ENCODE results near the gene ABCB8. TPM values are rescaled to one million over a fixed set of nuclear protein-coding genes. Genes with fewer than 3 reads are reported as not detected.

Gene ABCB8
- total and polyA plus RNA-seq, 9 of the 15 experiments (the other 6 are each of a cell fraction or from before 2014, with no cell fraction given): 7.6 to 106 (median 36.3) TPM

DNA sequence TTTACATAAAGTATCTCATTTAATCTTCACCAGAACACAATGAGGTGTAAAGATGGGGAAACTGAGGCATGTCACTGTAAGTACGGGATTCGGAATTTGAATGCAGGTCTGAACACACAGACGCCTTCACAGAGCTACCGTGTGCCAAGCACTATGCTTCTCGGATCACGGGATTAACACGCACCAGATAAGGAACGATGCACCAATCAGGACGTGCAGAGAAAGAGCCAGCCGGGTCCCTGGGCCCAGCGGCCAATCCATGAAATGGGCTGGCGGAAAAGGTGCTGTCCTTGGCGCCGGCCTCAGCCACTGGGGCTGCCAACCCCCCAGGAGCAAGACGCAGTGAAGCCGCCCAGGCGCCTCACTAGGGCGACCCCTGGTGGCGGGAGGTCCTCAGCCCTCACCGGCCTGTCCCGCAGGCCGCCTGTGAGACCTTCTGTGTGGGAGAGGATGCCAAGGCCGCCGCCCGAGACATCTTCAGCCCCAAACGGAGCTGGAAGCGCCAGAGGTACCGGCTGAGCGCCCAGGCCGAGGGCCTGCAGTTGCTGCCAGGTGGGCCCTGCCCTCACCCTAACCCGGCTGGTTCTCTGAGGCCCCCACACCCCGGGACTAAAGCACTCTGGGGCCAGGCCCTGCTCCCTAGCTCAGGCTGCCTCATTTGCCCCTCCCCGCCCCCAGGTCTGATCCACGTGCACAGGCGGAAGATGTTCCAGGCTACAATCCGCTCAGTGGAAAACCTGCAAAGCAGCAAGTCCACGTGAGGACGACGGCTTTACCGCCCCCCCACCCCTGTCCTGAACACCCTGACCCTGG is 19.5 kb upstream of the ABCB8 start (continued):
- TF ChIP-seq ELF4 (CRISPR knock-in tag; IDR thresholded peaks at IDR 0.05) (no peak), MYNN (IDR thresholded peaks at IDR 0.05) (peak; percentile 93), MYNN (CRISPR knock-in tag; IDR thresholded peaks at IDR 0.05) (no peak), NELFE (IDR thresholded peaks at IDR 0.05; ENCODE audit: insufficient read depth, insufficient read length) (no peak), DLX4 (CRISPR knock-in tag; IDR thresholded peaks at IDR 0.05) (no peak), RBM17 (IDR thresholded peaks at IDR 0.05; ENCODE audit: borderline replicate concordance, low read depth, low read length) (no peak), CBFA2T3 (IDR thresholded peaks at IDR 0.05) (no peak), MCM2 (IDR thresholded peaks at IDR 0.05; ENCODE audit: low read depth) (no peak), FOXO4 (CRISPR knock-in tag; IDR thresholded peaks at IDR 0.05) (0 out of 2 replicates have a peak, but pooled peaks have one; percentile 42), TCF7L2 (IDR thresholded peaks at IDR 0.05; ENCODE audit: low read depth, low read length) (0 out of 2 replicates have a peak, but pooled peaks have one; percentile 20), DMBX1 (CRISPR knock-in tag; IDR thresholded peaks at IDR 0.05; ENCODE audit: borderline replicate concordance) (peak; percentile 69)
- TF ChIP-seq, protein P1, sequence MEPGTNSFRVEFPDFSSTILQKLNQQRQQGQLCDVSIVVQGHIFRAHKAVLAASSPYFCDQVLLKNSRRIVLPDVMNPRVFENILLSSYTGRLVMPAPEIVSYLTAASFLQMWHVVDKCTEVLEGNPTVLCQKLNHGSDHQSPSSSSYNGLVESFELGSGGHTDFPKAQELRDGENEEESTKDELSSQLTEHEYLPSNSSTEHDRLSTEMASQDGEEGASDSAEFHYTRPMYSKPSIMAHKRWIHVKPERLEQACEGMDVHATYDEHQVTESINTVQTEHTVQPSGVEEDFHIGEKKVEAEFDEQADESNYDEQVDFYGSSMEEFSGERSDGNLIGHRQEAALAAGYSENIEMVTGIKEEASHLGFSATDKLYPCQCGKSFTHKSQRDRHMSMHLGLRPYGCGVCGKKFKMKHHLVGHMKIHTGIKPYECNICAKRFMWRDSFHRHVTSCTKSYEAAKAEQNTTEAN (CRISPR knock-in tag; IDR thresholded peaks at IDR 0.05): no peak
- TF ChIP-seq, protein P2, sequence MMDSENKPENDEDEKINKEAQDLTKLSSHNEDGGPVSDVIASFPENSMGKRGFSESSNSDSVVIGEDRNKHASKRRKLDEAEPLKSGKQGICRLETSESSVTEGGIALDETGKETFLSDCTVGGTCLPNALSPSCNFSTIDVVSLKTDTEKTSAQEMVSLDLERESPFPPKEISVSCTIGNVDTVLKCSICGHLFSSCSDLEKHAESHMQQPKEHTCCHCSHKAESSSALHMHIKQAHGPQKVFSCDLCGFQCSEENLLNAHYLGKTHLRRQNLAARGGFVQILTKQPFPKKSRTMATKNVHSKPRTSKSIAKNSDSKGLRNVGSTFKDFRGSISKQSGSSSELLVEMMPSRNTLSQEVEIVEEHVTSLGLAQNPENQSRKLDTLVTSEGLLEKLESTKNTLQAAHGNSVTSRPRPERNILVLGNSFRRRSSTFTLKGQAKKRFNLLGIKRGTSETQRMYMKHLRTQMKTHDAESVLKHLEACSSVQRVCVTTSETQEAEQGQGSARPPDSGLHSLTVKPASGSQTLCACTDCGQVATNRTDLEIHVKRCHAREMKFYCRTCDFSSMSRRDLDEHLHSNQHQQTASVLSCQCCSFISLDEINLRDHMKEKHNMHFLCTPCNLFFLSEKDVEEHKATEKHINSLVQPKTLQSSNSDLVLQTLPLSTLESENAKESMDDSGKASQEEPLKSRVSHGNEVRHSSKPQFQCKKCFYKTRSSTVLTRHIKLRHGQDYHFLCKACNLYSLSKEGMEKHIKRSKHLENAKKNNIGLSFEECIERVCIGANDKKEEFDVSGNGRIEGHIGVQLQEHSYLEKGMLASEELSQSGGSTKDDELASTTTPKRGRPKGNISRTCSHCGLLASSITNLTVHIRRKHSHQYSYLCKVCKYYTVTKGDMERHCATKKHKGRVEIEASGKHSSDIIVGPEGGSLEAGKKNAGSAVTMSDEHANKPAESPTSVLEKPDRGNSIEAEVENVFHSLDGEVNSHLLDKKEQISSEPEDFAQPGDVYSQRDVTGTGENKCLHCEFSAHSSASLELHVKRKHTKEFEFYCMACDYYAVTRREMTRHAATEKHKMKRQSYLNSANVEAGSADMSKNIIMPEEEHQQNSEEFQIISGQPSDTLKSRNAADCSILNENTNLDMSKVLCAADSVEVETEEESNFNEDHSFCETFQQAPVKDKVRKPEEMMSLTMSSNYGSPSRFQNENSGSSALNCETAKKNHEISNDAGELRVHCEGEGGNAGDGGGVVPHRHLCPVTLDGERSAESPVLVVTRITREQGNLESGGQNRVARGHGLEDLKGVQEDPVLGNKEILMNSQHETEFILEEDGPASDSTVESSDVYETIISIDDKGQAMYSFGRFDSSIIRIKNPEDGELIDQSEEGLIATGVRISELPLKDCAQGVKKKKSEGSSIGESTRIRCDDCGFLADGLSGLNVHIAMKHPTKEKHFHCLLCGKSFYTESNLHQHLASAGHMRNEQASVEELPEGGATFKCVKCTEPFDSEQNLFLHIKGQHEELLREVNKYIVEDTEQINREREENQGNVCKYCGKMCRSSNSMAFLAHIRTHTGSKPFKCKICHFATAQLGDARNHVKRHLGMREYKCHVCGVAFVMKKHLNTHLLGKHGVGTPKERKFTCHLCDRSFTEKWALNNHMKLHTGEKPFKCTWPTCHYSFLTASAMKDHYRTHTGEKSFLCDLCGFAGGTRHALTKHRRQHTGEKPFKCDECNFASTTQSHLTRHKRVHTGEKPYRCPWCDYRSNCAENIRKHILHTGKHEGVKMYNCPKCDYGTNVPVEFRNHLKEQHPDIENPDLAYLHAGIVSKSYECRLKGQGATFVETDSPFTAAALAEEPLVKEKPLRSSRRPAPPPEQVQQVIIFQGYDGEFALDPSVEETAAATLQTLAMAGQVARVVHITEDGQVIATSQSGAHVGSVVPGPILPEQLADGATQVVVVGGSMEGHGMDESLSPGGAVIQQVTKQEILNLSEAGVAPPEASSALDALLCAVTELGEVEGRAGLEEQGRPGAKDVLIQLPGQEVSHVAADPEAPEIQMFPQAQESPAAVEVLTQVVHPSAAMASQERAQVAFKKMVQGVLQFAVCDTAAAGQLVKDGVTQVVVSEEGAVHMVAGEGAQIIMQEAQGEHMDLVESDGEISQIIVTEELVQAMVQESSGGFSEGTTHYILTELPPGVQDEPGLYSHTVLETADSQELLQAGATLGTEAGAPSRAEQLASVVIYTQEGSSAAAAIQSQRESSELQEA (IDR thresholded peaks at IDR 0.05; ENCODE audit: low read depth): no peak

Data from K562 (cell line).